WTC11 (cell line): ENCODE measurements around the gene CLPTM1.

Experiments used
- ESRRA ChIP-seq: sonication (generic); formaldehyde crosslinking; IDR thresholded peaks from 2 replicates; pipeline ENCODE4 v1.8.1; 2022; ENCODE audit warnings: mild to moderate bottlenecking, missing genetic modification reagents, borderline replicate concordance
- GABPB1 ChIP-seq: sonication (generic); formaldehyde crosslinking; IDR thresholded peaks from 2 replicates; pipeline ENCODE4 v1.8.1; 2023; ENCODE audit warnings: mild to moderate bottlenecking, missing genetic modification reagents

GRCh38 chr19:45011959-45012358 lies 56.8 kb downstream of the CLPTM1 start:
- TF ChIP-seq GABPB1 (CRISPR knock-in tag), result no peak
- no peak for TF ChIP-seq ESRRA
